Left ventricle myocardium inferior (tissue), 1 donor: ENCODE results near the gene SEMA4D. TPM values are rescaled to one million over a fixed set of nuclear protein-coding genes. Genes with fewer than 3 reads are reported as not detected.

ENCODE experiments used
- DNase-seq: peaks from one replicate; pipeline ENCODE4 v3.0.0-alpha.2; 2020
- H3K27ac ChIP-seq: fragments of 200-600 bp; replicated peaks from 2 replicates; pipeline ENCODE4 v1.8.0; 2021
- H3K27me3 ChIP-seq: fragments of 200-600 bp; 2 replicates; pipeline ENCODE4 v1.8.0; 2021; ENCODE audit warnings: low read depth
- H3K36me3 ChIP-seq: fragments of 200-600 bp; 2 replicates; pipeline ENCODE4 v1.8.0; 2021
- H3K4me1 ChIP-seq: fragments of 200-600 bp; 2 replicates; pipeline ENCODE4 v1.8.0; 2021
- H3K4me3 ChIP-seq: fragments of 200-600 bp; 2 replicates; pipeline ENCODE4 v1.8.0; 2021; ENCODE audit warnings: mild to moderate bottlenecking, moderate library complexity
- H3K9me3 ChIP-seq: fragments of 200-600 bp; replicated peaks from 2 replicates; pipeline ENCODE4 v1.8.0; 2021
- CTCF ChIP-seq: fragments of 200-600 bp; IDR thresholded peaks from 2 replicates; pipeline ENCODE4 v1.8.0; 2021; ENCODE audit warnings: antibody characterized with exemption, mild to moderate bottlenecking, borderline replicate concordance
- intact Hi-C: fragments of 100-400 bp; cut with micrococcal nuclease; formaldehyde crosslinking; loops from one replicate; pipeline ENCODE4 v1.11.0; 2022
- total RNA-seq: library from RNA; stranded (reverse); fragmentation: NEBNext Ultra II Directional; extraction: Animal tissue kit (Norgen Biotek cat#: 25700); gene quantifications from one replicate; pipeline ENCODE4 v1.2.1, GENCODE V29; 2021
- donor health status: DM: no; HTN: yes; CAD: no; lungs with severe emphysema.

Gene SEMA4D
- total RNA-seq, 1 donor from 2014 or later = 17.1 TPM

- TF ChIP-seq CTCF = no peak
- no peak for DNase-seq
- Histone ChIP-seq H3K27me3 (peaks cover 4% of the 10 kb centered on the region), H3K36me3 (no peaks in the 10 kb centered on the region), H3K4me3 (no peak overlapping the region), H3K27ac (no peak overlapping the region), H3K4me1 (no peaks in the 10 kb centered on the region), H3K9me3 (no peaks in the 10 kb centered on the region)
- intact Hi-C loops = no loop called here
Observed at GRCh38 chr9:89513837-89514236, 15.9 kb upstream of the SEMA4D start.

- DNase-seq = no peak
- Histone ChIP-seq H3K27ac (no peak overlapping the region), H3K4me1 (no peaks in the 10 kb centered on the region), H3K36me3 (no peaks in the 10 kb centered on the region), H3K4me3 (no peak overlapping the region), H3K27me3 (peaks cover 4% of the 10 kb centered on the region), H3K9me3 (no peaks in the 10 kb centered on the region)
- intact Hi-C loops = no loop called here
- TF ChIP-seq CTCF = no peak
Observed at GRCh38 chr9:89512382-89512781, 14.5 kb upstream of the SEMA4D start.

GRCh38 chr9:89508951-89509615 is 11.2 kb upstream of the SEMA4D start:
- intact Hi-C loops = no loop called here
- H3K27ac ChIP-seq = no peak overlapping the region
- TF ChIP-seq CTCF = no peak
- peaks cover 4% of the 10 kb centered on the region for H3K27me3 ChIP-seq
- peaks cover 10% of the 10 kb centered on the region for H3K4me1 ChIP-seq
- H3K4me3 ChIP-seq = no peak overlapping the region
- no peak for DNase-seq
- H3K9me3 ChIP-seq = no peaks in the 10 kb centered on the region
- no peaks in the 10 kb centered on the region for H3K36me3 ChIP-seq

GRCh38 chr9:89505911-89506310 is 8.0 kb upstream of the SEMA4D start:
- intact Hi-C loops = no loop called here
- peaks cover 10% of the 10 kb centered on the region for H3K4me1 ChIP-seq
- no peaks in the 10 kb centered on the region for H3K9me3 ChIP-seq
- no peaks in the 10 kb centered on the region for H3K36me3 ChIP-seq
- TF ChIP-seq CTCF = no peak
- DNase-seq = no peak
- no peaks in the 10 kb centered on the region for H3K27me3 ChIP-seq
- H3K27ac ChIP-seq = no peak overlapping the region
- no peak overlapping the region for H3K4me3 ChIP-seq

GRCh38 chr9:89505048-89505447 is 7.1 kb upstream of the SEMA4D start:
- Histone ChIP-seq H3K27ac (no peak overlapping the region), H3K36me3 (no peaks in the 10 kb centered on the region), H3K4me3 (no peak overlapping the region), H3K9me3 (no peaks in the 10 kb centered on the region), H3K4me1 (peaks cover 10% of the 10 kb centered on the region), H3K27me3 (no peaks in the 10 kb centered on the region)
- intact Hi-C loops = no loop called here
- DNase-seq = no peak
- no peak for TF ChIP-seq CTCF
